OCI-LY3 (cell line): Measurements from ENCODE around the gene USP17L30.
A peak's percentile ranks its signal among the peaks of the same experiment; 100 is the strongest.
"Not testable (repeated sequence)": the region's sequence is repeated elsewhere in the genome, so short reads cannot be mapped to it uniquely, and the experiment has no call there.

Experiments
- CTCF ChIP-seq: fragments of 200-600, 300-600 bp; sonication (generic); IDR thresholded peaks from 2 replicates; pipeline ENCODE4 v1.5.1; 2014; ENCODE audit warnings: antibody characterized with exemption, low read length, low read depth
- EZH2phosphoT487 ChIP-seq: fragments of 200-600 bp; shearing (Covaris generic); IDR thresholded peaks from 2 replicates; pipeline ENCODE4 v1.6.1; 2018; ENCODE audit warnings: antibody characterized with exemption, mixed run types, low read depth

GRCh38 chr4:9381012-9381534, 18.1 kb downstream of the USP17L30 start:
- TF ChIP-seq CTCF, result peak; percentile 11; the same call in 1 of the 2 replicates
- not testable (repeated sequence) for TF ChIP-seq EZH2phosphoT487
